ENCODE data around the gene DOCK9.

DOCK9 gene

GRCh38 chr13:98988780-98989179 is 10.9 kb upstream of the DOCK9 start:
- Histone ChIP-seq H2AFZ (no peak overlapping the region), H3K27me3 (ENCODE audit: control insufficient read depth, insufficient read depth, low read length) (no peaks in the 10 kb centered on the region), H3K4me1 (no peaks in the 10 kb centered on the region), H3K9me3 (ENCODE audit: control insufficient read depth, low read length) (no peaks in the 10 kb centered on the region), H3K36me3 (ENCODE audit: control insufficient read depth, insufficient read depth, low read length) (no peaks in the 10 kb centered on the region), H3K4me3 (ENCODE audit: low read depth, low read length) (no peak overlapping the region), H3K9ac (no peak overlapping the region), H3K4me2 (ENCODE audit: low read length) (no peak overlapping the region), H3K27ac (no peak overlapping the region), H3K79me2 (peaks cover 4% of the 10 kb centered on the region)
- TF ChIP-seq CTCF (IDR thresholded peaks at IDR 0.05) = no peak

GRCh38 chr13:98988277-98988676 is 10.4 kb upstream of the DOCK9 start:
- Histone ChIP-seq H3K9ac (no peak overlapping the region), H3K27me3 (ENCODE audit: control insufficient read depth, insufficient read depth, low read length) (no peaks in the 10 kb centered on the region), H3K4me1 (no peaks in the 10 kb centered on the region), H3K79me2 (peaks cover 4% of the 10 kb centered on the region), H3K4me2 (ENCODE audit: low read length) (peak overlapping the region; percentile 19), H3K36me3 (ENCODE audit: control insufficient read depth, insufficient read depth, low read length) (no peaks in the 10 kb centered on the region), H2AFZ (no peak overlapping the region), H3K4me3 (ENCODE audit: low read depth, low read length) (no peak overlapping the region), H3K27ac (no peak overlapping the region), H3K9me3 (ENCODE audit: control insufficient read depth, low read length) (no peaks in the 10 kb centered on the region)
- TF ChIP-seq CTCF (IDR thresholded peaks at IDR 0.05) = no peak

GRCh38 chr13:98987275-98987674 is 9.4 kb upstream of the DOCK9 start:
- H2AFZ ChIP-seq = no peak overlapping the region
- no peak overlapping the region for H3K27ac ChIP-seq
- no peak overlapping the region for H3K4me2 ChIP-seq (ENCODE audit: low read length)
- no peaks in the 10 kb centered on the region for H3K27me3 ChIP-seq (ENCODE audit: control insufficient read depth, insufficient read depth, low read length)
- TF ChIP-seq CTCF (IDR thresholded peaks at IDR 0.05) = no peak
- no peak overlapping the region for H3K9ac ChIP-seq
- H3K9me3 ChIP-seq (ENCODE audit: control insufficient read depth, low read length) = no peaks in the 10 kb centered on the region
- peaks cover 4% of the 10 kb centered on the region for H3K79me2 ChIP-seq
- H3K4me3 ChIP-seq (ENCODE audit: low read depth, low read length) = no peak overlapping the region
- H3K36me3 ChIP-seq (ENCODE audit: control insufficient read depth, insufficient read depth, low read length) = no peaks in the 10 kb centered on the region
- no peaks in the 10 kb centered on the region for H3K4me1 ChIP-seq

- Histone ChIP-seq H3K79me2 (peaks cover 7% of the 10 kb centered on the region), H3K27ac (no peak overlapping the region)
- no peak for TF ChIP-seq CTCF (IDR thresholded peaks at IDR 0.05)
These were observed 8.5 kb upstream of the DOCK9 start for GRCh38 chr13:98986226-98986846.

GRCh38 chr13:98985591-98985990 is 7.7 kb upstream of the DOCK9 start:
- Histone ChIP-seq H3K9ac (no peak overlapping the region), H3K4me1 (no peaks in the 10 kb centered on the region), H2AFZ (no peak overlapping the region), H3K27ac (no peak overlapping the region), H3K79me2 (peaks cover 2% of the 10 kb centered on the region), H3K27me3 (ENCODE audit: control insufficient read depth, insufficient read depth, low read length) (no peaks in the 10 kb centered on the region), H3K4me3 (ENCODE audit: low read depth, low read length) (no peak overlapping the region), H3K9me3 (ENCODE audit: control insufficient read depth, low read length) (no peaks in the 10 kb centered on the region), H3K4me2 (ENCODE audit: low read length) (no peak overlapping the region), H3K36me3 (ENCODE audit: control insufficient read depth, insufficient read depth, low read length) (no peaks in the 10 kb centered on the region)
- TF ChIP-seq CTCF (IDR thresholded peaks at IDR 0.05) = no peak

More at GRCh38 chr13:98986226-98986846, 8.5 kb upstream of the DOCK9 start:
- H3K4me1 ChIP-seq = no peaks in the 10 kb centered on the region
- no peak overlapping the region for H3K4me3 ChIP-seq (ENCODE audit: low read depth, low read length)
- no peaks in the 10 kb centered on the region for H3K36me3 ChIP-seq (ENCODE audit: control insufficient read depth, insufficient read depth, low read length)
- no peak overlapping the region for H3K4me2 ChIP-seq (ENCODE audit: low read length)
- H2AFZ ChIP-seq = no peak overlapping the region
- no peaks in the 10 kb centered on the region for H3K9me3 ChIP-seq (ENCODE audit: control insufficient read depth, low read length)
- no peaks in the 10 kb centered on the region for H3K27me3 ChIP-seq (ENCODE audit: control insufficient read depth, insufficient read depth, low read length)
- no peak overlapping the region for H3K9ac ChIP-seq

Measured in parathyroid adenoma (tissue), 2 donors.